IPS-20b (cell line): ENCODE data around the gene GOLGA8S.
"Not testable (repeated sequence)": the region's sequence is repeated elsewhere in the genome, so short reads cannot be mapped to it uniquely, and the experiment has no call there.

Experiments used
- H3K27ac ChIP-seq: one replicate; pipeline ENCODE4 v1.5.1; 2013; ENCODE audit warnings: low read length
- H3K27me3 ChIP-seq: 2 replicates; pipeline ENCODE4 v1.6.1; 2013; ENCODE audit warnings: mild to moderate bottlenecking, low read length, inconsistent platforms; ENCODE audit not compliant: insufficient read depth
- H3K36me3 ChIP-seq: 2 replicates; pipeline ENCODE4 v1.6.1; 2013; ENCODE audit warnings: low read depth, mild to moderate bottlenecking, inconsistent platforms, low read length, moderate library complexity; ENCODE audit not compliant: insufficient read depth
- H3K4me1 ChIP-seq: 2 replicates; pipeline ENCODE4 v1.6.1; 2013; ENCODE audit warnings: mild to moderate bottlenecking, control low read depth, inconsistent platforms, low read length, moderate library complexity; ENCODE audit not compliant: insufficient read depth
- H3K4me3 ChIP-seq: 2 replicates; pipeline ENCODE4 v1.5.1; 2013; ENCODE audit warnings: mild to moderate bottlenecking, low read length, inconsistent platforms
- H3K9ac ChIP-seq: 2 replicates; pipeline ENCODE4 v1.6.1; 2013; ENCODE audit warnings: low read depth, mild to moderate bottlenecking, inconsistent platforms, low read length, moderate library complexity
- H3K9me3 ChIP-seq: 2 replicates; pipeline ENCODE4 v1.6.1; 2013; ENCODE audit warnings: mild to moderate bottlenecking, low read depth, low read length, inconsistent platforms; ENCODE audit not compliant: insufficient read depth

GOLGA8S gene

GRCh38 chr15:23354448-23354847 lies at the start of gene GOLGA8S:
TSS of gene GOLGA8S (plus strand) at chr15:23354748. CDS start at chr15:23354810, 62 bp downstream.
- not testable (repeated sequence) for H3K9ac ChIP-seq, H3K36me3 ChIP-seq, H3K4me3 ChIP-seq, H3K4me1 ChIP-seq, H3K27me3 ChIP-seq, H3K27ac ChIP-seq, H3K9me3 ChIP-seq

GRCh38 chr15:23304805-23305204 lies 49.7 kb upstream of the GOLGA8S start:
- Histone ChIP-seq H3K36me3 (peaks cover 13% of the 10 kb centered on the region), H3K4me3 (peak overlapping the region; percentile 61; the same call in 1 of the 2 replicates)
- H3K4me1 ChIP-seq, H3K9ac ChIP-seq, H3K27ac ChIP-seq, H3K9me3 ChIP-seq, H3K27me3 ChIP-seq: not testable (repeated sequence)

GRCh38 chr15:23305921-23306320 lies 48.6 kb upstream of the GOLGA8S start:
- H3K4me3 ChIP-seq, H3K9ac ChIP-seq, H3K9me3 ChIP-seq, H3K27me3 ChIP-seq, H3K27ac ChIP-seq, H3K4me1 ChIP-seq: not testable (repeated sequence)
- peaks cover 20% of the 10 kb centered on the region for H3K36me3 ChIP-seq

- H3K27me3 ChIP-seq, H3K9me3 ChIP-seq, H3K4me3 ChIP-seq, H3K9ac ChIP-seq, H3K4me1 ChIP-seq, H3K27ac ChIP-seq: not testable (repeated sequence)
- peaks cover 23% of the 10 kb centered on the region for H3K36me3 ChIP-seq
Observed at GRCh38 chr15:23311233-23311632, 43.3 kb upstream of the GOLGA8S start.

- H3K9me3 ChIP-seq, H3K27ac ChIP-seq, H3K9ac ChIP-seq, H3K4me1 ChIP-seq, H3K27me3 ChIP-seq, H3K4me3 ChIP-seq, H3K36me3 ChIP-seq: not testable (repeated sequence)
Observed at GRCh38 chr15:23334096-23334495, 20.5 kb upstream of the GOLGA8S start, which contains the start of gene GOLGA6L26. TSS of gene GOLGA6L26 (minus strand) at chr15:23334196. CDS start at chr15:23334135, 61 bp downstream.

GRCh38 chr15:23362622-23363021 lies 8.1 kb downstream of the GOLGA8S start:
- not testable (repeated sequence) for H3K27me3 ChIP-seq, H3K9me3 ChIP-seq, H3K4me1 ChIP-seq, H3K36me3 ChIP-seq, H3K4me3 ChIP-seq, H3K9ac ChIP-seq, H3K27ac ChIP-seq

- H3K27me3 ChIP-seq, H3K9ac ChIP-seq, H3K4me3 ChIP-seq, H3K9me3 ChIP-seq, H3K36me3 ChIP-seq, H3K4me1 ChIP-seq, H3K27ac ChIP-seq: not testable (repeated sequence)
Observed at GRCh38 chr15:23364261-23364660, 9.7 kb downstream of the GOLGA8S start.

GRCh38 chr15:23370578-23370977 lies 16.0 kb downstream of the GOLGA8S start:
- no peaks in the 10 kb centered on the region for H3K36me3 ChIP-seq
- H3K4me3 ChIP-seq, result no peak overlapping the region
- no peaks in the 10 kb centered on the region for H3K9me3 ChIP-seq
- H3K27me3 ChIP-seq, result no peaks in the 10 kb centered on the region
- H3K27ac ChIP-seq, result no peak overlapping the region
- H3K4me1 ChIP-seq, result no peaks in the 10 kb centered on the region
- H3K9ac ChIP-seq, result no peak overlapping the region

GRCh38 chr15:23371134-23371533 lies 16.6 kb downstream of the GOLGA8S start:
- H3K36me3 ChIP-seq, H3K27ac ChIP-seq, H3K4me3 ChIP-seq, H3K27me3 ChIP-seq, H3K4me1 ChIP-seq, H3K9me3 ChIP-seq, H3K9ac ChIP-seq: not testable (repeated sequence)

- not testable (repeated sequence) for H3K4me1 ChIP-seq, H3K36me3 ChIP-seq, H3K27ac ChIP-seq, H3K9me3 ChIP-seq, H3K27me3 ChIP-seq, H3K9ac ChIP-seq, H3K4me3 ChIP-seq
Observed at GRCh38 chr15:23371868-23372267, 17.3 kb downstream of the GOLGA8S start.

GRCh38 chr15:23372284-23372683 lies 17.7 kb downstream of the GOLGA8S start:
- Histone ChIP-seq H3K4me1 (no peaks in the 10 kb centered on the region), H3K4me3 (no peak overlapping the region), H3K36me3 (no peaks in the 10 kb centered on the region), H3K9ac (no peak overlapping the region), H3K27me3 (no peaks in the 10 kb centered on the region), H3K9me3 (no peaks in the 10 kb centered on the region), H3K27ac (no peak overlapping the region)

- H3K9ac ChIP-seq, H3K27me3 ChIP-seq, H3K27ac ChIP-seq, H3K4me3 ChIP-seq, H3K9me3 ChIP-seq, H3K36me3 ChIP-seq, H3K4me1 ChIP-seq: not testable (repeated sequence)
Observed at GRCh38 chr15:23372891-23373600, 18.5 kb downstream of the GOLGA8S start.
